Renal cortex interstitium (tissue), 11 donors: Measurements from ENCODE around the gene PDIA3. TPM values are rescaled to one million over a fixed set of nuclear protein-coding genes. Genes with fewer than 3 reads are reported as not detected.
A peak's percentile ranks its signal among the peaks of the same experiment; 100 is the strongest.
"Not testable (repeated sequence)": the region's sequence is repeated elsewhere in the genome, so short reads cannot be mapped to it uniquely, and the experiment has no call there.

Experiments
- DNase-seq, 11 donors: peaks; one replicate each; pipeline ENCODE4 v3.0.0-alpha.2; 2013; ENCODE audit warnings: low read depth in 9 of 11, low spot score in 4 of 11; ENCODE audit errors: extremely low read depth in 1 of 11
- polyA plus RNA-seq, 3 donors: library from polyadenylated mRNA; unstranded; fragments of 120-200 nt; gene quantifications; one replicate each; pipeline ENCODE4 v1.2.1, GENCODE V29; 2013; ENCODE audit not compliant: insufficient read length in 3 of 3

PDIA3 gene
- polyA plus RNA-seq, 3 donors = 527 to 619 (median 615) TPM

DNA sequence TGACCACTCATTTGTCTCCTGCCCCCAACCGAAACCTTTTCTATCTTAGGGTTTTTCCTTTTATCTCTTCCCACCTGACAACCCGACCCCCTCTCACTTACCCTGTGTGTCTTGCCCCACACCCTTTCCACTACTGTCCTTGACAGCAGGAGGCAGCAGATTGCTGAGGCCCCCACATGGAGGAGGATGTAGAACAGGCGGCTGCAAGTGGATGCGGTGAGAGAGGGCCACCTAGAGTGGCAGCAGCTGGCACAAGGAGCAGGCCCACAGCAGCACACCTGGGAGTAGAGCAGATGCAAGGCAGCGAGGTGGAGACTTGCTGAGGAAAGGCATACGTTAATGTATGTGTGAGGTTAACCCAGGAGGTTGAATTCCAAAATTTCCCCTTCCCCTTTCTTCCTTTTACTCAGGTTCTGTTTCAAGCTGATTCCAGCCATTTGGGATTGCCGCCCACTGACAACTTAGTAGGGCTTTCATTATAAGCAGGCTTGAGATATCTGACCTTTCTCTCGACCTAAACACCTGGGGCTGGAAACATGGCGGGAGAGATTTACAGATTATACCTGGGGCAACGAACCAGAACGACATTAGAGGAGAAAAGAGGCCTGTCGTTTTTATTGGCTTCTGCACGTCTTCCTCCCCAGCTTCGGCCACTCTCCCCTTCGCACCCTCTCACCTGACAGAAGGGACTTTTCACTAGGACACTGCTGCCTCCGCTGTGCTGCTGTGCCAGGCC lies 53.1 kb downstream of the PDIA3 start:
- no peak for DNase-seq

DNA sequence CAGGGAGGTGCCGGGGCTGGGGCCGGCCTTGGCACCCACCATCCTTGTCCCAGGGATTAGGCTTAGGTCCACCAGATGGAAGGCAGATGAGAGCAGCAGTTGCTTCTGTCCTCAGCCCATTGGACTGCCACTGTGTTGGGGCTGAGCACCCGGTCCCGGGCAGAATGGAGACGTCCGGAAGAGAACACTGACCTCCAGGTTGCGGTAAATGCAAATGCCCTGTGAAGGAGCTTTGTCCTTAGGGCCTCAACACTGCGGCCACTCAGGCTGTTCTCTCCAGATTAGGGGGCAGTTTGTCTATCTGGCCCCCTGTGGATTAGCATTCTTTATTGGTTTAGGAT lies 53.7 kb downstream of the PDIA3 start, which contains the start of gene SERINC4:
Gene SERINC4, minus strand, starts transcription at position 276 of the 341 bp plus-strand sequence. Its CDS starts 234 bp downstream, at position 42.
- no peak for DNase-seq

GRCh38 chr15:43800286-43801141 lies 54.3 kb downstream of the PDIA3 start, which contains the start of gene HYPK:
Gene HYPK (plus strand): TSS chr15:43800599. CDS start chr15:43800623, 24 bp downstream.
- peak in 8 of 11 donors; percentile 82 to 90 (median 87) for DNase-seq

DNA sequence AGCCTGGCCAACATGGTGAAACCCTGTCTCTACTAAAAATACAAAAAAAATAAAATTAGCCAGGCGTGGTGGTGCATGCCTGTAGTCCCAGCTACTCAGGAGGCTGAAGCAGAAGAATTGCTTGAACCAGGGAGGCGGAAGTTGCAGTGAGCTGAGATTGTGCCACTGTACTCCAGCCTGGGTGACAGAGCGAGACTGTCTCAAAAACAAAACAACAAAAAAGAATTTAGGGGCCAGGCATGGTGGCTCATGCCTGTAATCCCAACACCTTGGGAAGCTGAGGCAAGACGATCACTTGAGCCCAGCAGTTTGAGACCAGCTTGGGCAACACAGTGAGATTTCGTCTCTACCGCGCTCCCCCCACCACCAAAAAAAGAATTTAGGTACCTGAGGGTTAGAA lies 56.4 kb downstream of the PDIA3 start:
- DNase-seq = not testable (repeated sequence)

DNA sequence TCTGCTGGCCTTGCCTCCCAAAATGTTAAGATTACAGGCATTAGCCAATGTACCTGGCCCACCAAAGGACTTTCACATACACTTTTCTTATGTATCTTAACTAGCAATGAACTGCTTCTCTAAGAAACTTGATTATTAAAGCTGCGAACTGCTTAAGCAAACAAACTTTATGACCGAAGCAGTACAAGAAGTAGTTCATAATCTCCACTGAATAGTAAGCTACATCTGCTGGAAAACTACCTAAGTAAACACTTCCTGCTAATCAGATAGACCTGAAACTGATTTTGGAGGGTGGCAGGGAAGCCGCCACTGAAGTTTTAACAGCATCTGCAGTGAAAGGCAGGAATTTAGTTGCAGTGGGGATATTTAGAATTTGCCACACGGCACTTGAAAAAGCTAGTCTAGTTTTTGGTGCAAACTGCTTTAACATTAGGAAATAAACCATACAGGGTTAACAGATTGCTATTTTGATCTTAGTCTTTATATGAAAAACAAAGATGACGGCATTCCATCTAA lies 62.3 kb downstream of the PDIA3 start:
- DNase-seq = no peak

DNA sequence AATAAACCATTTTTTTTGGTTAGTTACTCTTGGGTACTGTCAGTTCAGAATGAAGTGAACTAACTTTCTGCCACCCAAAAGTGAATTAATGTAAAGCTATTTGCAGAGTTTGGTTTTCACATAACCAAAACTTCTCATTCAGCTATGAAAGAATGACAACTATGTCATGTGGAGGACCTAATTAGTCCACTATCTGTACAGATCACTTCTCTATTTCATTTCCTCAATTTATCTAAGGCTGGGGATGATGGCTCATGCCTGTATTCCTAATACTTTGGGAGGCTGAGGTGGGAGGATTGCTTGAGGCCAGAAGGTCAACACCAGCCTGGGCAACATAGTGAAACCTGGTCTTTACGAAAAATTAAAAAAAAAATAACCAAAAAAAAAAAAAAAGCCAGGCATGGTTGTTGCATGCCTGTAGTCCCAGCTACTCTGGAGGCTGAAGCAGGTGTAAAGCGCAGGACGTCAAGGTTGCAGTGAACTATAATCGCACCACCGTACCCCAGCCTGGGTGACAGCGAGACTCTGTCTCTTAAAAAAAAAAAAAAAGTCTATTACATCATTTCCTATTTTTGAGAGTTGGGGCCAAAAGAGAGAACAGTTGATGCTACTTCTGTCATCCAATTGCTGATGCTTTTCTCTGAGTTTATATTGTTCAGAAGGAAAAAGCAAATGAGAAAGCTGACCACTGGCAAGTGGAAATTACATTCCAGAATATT lies 62.9 kb downstream of the PDIA3 start:
- DNase-seq = no peak

DNA sequence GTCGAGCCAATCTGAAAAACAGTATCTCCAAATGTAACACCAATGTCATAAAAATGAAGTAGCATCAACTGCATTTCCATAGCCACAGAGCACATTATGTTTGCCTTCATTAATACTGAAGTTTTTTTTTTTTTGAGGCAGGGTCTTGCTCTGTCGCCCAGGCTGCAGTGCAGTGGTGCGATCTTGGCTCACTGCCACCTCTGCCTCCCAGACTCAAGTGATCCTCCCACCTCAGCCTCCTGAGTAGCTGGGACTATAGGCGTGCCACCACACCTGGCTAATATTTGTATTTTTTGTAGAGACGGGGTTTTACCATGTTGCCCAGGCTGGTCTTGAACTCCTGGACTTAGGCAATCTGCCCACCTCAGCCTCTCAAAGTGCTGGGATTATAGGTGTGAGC lies 68.8 kb downstream of the PDIA3 start:
- DNase-seq = not testable (repeated sequence)

DNA sequence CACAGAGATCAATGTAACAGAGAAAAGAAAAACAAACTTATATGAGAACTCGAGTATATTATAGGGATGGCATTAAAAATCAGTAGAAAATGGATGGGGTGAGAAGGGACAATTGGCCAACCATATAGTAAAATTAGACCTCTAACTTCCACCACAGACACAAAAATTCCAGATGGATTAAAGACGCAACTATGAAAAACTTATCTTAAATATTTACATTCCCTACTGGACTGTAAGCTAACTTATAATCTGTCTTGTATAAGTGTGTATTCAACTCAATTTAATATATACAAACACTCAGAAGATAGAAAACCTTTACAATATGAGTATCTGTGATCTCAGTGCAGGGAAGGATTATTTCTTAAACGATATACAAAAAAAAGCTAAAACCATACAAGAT lies 75.3 kb downstream of the PDIA3 start:
- no peak for DNase-seq

Other genes with a start within 250 kb of the PDIA3 start
- gene MAP1A, start 228.8 kb upstream of the PDIA3 start, polyA plus RNA-seq = 1 to 10 TPM; 6.6 to 10.0 (median 7.8) TPM
- gene PPIP5K1, start 156.2 kb upstream of the PDIA3 start, polyA plus RNA-seq = 10 to 100 TPM; 21.8 to 29.1 (median 27.3) TPM
- gene CKMT1B, start 152.4 kb upstream of the PDIA3 start, polyA plus RNA-seq = 1 to 10 TPM; 1.4 to 3.8 (median 2.3) TPM
- 1 to 10 TPM in 2 of 3 donors, under 1 TPM in 1; 0.59 to 1.6 (median 1.4) TPM for gene STRC, start 127.6 kb upstream of the PDIA3 start, polyA plus RNA-seq
- gene CATSPER2, start 97.6 kb upstream of the PDIA3 start, polyA plus RNA-seq = 1 to 10 TPM; 4.3 to 9.7 (median 5.2) TPM
- gene CKMT1A, start 52.6 kb upstream of the PDIA3 start, polyA plus RNA-seq = 1 to 10 TPM; 1.6 to 3.7 (median 2.3) TPM
- 1 to 10 TPM; 2.9 to 4.2 (median 3.3) TPM for gene ELL3, start 30.5 kb downstream of the PDIA3 start, polyA plus RNA-seq
- 100 to 1,000 TPM; 579 to 694 (median 641) TPM for gene SERF2, start 45.9 kb downstream of the PDIA3 start, polyA plus RNA-seq
- gene SERINC4, start 53.8 kb downstream of the PDIA3 start, polyA plus RNA-seq = under 1 TPM; 0.20 to 0.49 (median 0.24) TPM
- 10 to 100 TPM in 2 of 3 donors, 1 to 10 TPM in 1; 10.0 to 25.8 (median 10.9) TPM for gene HYPK, start 54.2 kb downstream of the PDIA3 start, polyA plus RNA-seq
- 10 to 100 TPM; 59.0 to 73.7 (median 69.7) TPM for gene MFAP1, start 78.3 kb downstream of the PDIA3 start, polyA plus RNA-seq
- gene WDR76, start 80.6 kb downstream of the PDIA3 start, polyA plus RNA-seq = 10 to 100 TPM; 12.2 to 18.1 (median 16.7) TPM